MM.1S (cell line): ENCODE results near the gene IRS1.

Experiments used
- EZH2 ChIP-seq: fragments of 300-600 bp; sonication (generic); optimal IDR thresholded peaks from 2 replicates; pipeline ENCODE3; 2017; ENCODE audit warnings: low read depth, mild to moderate bottlenecking, antibody characterized with exemption, low read length, mixed read lengths
- TF ChIP-seq, protein P1 (sequence below): fragments of 300-600 bp; sonication (generic); IDR thresholded peaks from 2 replicates; pipeline ENCODE4 v1.5.1; 2016; ENCODE audit warnings: antibody characterized with exemption, low read length, mixed read lengths

DNA sequence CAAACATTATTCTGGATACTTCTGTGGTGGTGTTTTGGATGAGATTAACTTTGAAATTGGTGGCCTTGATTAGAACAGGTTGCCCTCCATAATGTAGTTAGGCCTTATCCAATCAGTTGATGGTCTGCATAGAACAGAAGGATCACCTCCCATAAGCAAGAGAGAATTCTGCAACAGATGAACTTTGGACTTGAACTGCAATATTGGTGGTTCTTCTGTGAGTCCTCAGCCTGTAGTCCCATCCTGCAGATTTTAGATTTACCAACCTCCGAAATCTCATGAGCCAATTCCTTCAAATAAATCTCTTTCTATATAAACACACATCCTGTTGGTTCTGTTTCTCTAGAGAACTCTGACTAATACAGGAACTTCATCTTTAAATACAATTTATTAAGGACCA lies 81.9 kb downstream of the IRS1 start:
- TF ChIP-seq, protein P1, sequence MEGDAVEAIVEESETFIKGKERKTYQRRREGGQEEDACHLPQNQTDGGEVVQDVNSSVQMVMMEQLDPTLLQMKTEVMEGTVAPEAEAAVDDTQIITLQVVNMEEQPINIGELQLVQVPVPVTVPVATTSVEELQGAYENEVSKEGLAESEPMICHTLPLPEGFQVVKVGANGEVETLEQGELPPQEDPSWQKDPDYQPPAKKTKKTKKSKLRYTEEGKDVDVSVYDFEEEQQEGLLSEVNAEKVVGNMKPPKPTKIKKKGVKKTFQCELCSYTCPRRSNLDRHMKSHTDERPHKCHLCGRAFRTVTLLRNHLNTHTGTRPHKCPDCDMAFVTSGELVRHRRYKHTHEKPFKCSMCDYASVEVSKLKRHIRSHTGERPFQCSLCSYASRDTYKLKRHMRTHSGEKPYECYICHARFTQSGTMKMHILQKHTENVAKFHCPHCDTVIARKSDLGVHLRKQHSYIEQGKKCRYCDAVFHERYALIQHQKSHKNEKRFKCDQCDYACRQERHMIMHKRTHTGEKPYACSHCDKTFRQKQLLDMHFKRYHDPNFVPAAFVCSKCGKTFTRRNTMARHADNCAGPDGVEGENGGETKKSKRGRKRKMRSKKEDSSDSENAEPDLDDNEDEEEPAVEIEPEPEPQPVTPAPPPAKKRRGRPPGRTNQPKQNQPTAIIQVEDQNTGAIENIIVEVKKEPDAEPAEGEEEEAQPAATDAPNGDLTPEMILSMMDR = no peak
- TF ChIP-seq EZH2 = no peak
